Natural killer cell (primary cell): Measurements from ENCODE around the gene SYNE2. TPM values are rescaled to one million over a fixed set of nuclear protein-coding genes. Genes with fewer than 3 reads are reported as not detected.
A peak's percentile ranks its signal among the peaks of the same experiment; 100 is the strongest.

Experiments used
- ATAC-seq, 3 donors: fragments of 150-1000 bp in 2 of 3; fragments of 200-7000 bp in 1 of 3; cut with Tn5 transposase; 1 replicate in 1 of 3; 2 replicates in 2 of 3; pipeline ENCODE4 v1.10.0; 2021; ENCODE audit warnings: mild to moderate bottlenecking in 2 of 3, moderate library complexity in 2 of 3
- DNase-seq, 2 donors: peaks; one replicate each; pipeline versions ENCODE4 v3.0.0 to v3.0.0-alpha.2; 2013 to 2021; ENCODE audit warnings: mixed read lengths in 1 of 2
- H3K27ac ChIP-seq: one replicate; pipeline ENCODE4 v1.5.1; 2013; ENCODE audit warnings: mild to moderate bottlenecking, low read length
- H3K27me3 ChIP-seq: one replicate; pipeline ENCODE4 v1.6.1; 2013; ENCODE audit warnings: low read length; ENCODE audit not compliant: control insufficient read depth, insufficient read depth
- H3K36me3 ChIP-seq: one replicate; pipeline ENCODE4 v1.6.1; 2013; ENCODE audit warnings: low read length; ENCODE audit not compliant: control insufficient read depth, insufficient read depth
- H3K4me1 ChIP-seq: one replicate; pipeline ENCODE4 v1.6.1; 2013; ENCODE audit warnings: low read length; ENCODE audit not compliant: control insufficient read depth, insufficient read depth
- H3K4me3 ChIP-seq: one replicate; pipeline ENCODE4 v1.5.1; 2013; ENCODE audit warnings: low read length
- H3K9me3 ChIP-seq: one replicate; pipeline ENCODE4 v1.6.1; 2013; ENCODE audit warnings: low read length; ENCODE audit not compliant: control insufficient read depth, insufficient read depth
- H3K27ac Mint-ChIP-seq, 2 donors: one replicate each; pipeline ENCODE4 v1.8.0; 2022; ENCODE audit warnings: mild to moderate bottlenecking in 2 of 2, mixed read lengths in 2 of 2, moderate library complexity in 1 of 2
- H3K27me3 Mint-ChIP-seq, 2 donors: one replicate each; pipeline ENCODE4 v1.8.0; 2022; ENCODE audit warnings: low read depth in 2 of 2, mixed read lengths in 2 of 2
- H3K36me3 Mint-ChIP-seq: one replicate; pipeline ENCODE4 v1.8.0; 2022; ENCODE audit warnings: mixed read lengths
- H3K4me1 Mint-ChIP-seq, 2 donors: one replicate each; pipeline ENCODE4 v1.8.0; 2022; ENCODE audit warnings: mixed read lengths in 2 of 2
- H3K4me3 Mint-ChIP-seq: one replicate; pipeline ENCODE4 v1.8.0; 2022; ENCODE audit warnings: mild to moderate bottlenecking, moderate library complexity, mixed read lengths
- H3K9me3 Mint-ChIP-seq, 2 donors: one replicate each; pipeline ENCODE4 v1.8.0; 2022; ENCODE audit warnings: mixed read lengths in 2 of 2
- CTCF ChIP-seq: fragments of 200-600 bp; IDR thresholded peaks from one replicate; pipeline ENCODE4 v1.8.0; 2022; ENCODE audit warnings: antibody characterized with exemption
- WGBS: methylation state at CpG from one replicate; pipeline ENCODE4 v1.1.7; 2013; ENCODE audit warnings: missing lambda C conversion rate; ENCODE audit not compliant: insufficient coverage; 5-methylcytosine and 5-hydroxymethylcytosine counted together
- intact Hi-C: fragments of 100-400 bp; cut with micrococcal nuclease; formaldehyde crosslinking; loops from one replicate; pipeline ENCODE4 v1.14.2; 2022
- total RNA-seq, 4 donors: library from RNA; stranded (reverse); fragments of 120-200 nt in 1 of 4; gene quantifications; one replicate each; pipeline versions ENCODE4 v1.2.3 to v1.2.4, GENCODE V29; 2013 to 2022

Gene SYNE2
- total RNA-seq, 3 donors from 2014 or later (not counting 1 experiment from before 2014, with no cell fraction given), result 325 to 434 (median 373) TPM

- H3K4me3 ChIP-seq, result no peak overlapping the region
- ATAC-seq (no peak), DNase-seq (no peak)
- peaks cover 63% of the 10 kb centered on the region for H3K36me3 ChIP-seq
- intact Hi-C loops, result no loop called here
- H3K4me1 ChIP-seq, result no peaks in the 10 kb centered on the region
- no peaks in the 10 kb centered on the region for H3K9me3 Mint-ChIP-seq
- H3K4me3 Mint-ChIP-seq, result no peak overlapping the region
- H3K27ac Mint-ChIP-seq, result no peak overlapping the region
- H3K9me3 ChIP-seq, result no peaks in the 10 kb centered on the region
- WGBS, result 97% methylated on average over 15 of the region's 17 CpGs
- H3K36me3 Mint-ChIP-seq, result peaks cover 14% of the 10 kb centered on the region
- TF ChIP-seq CTCF, result no peak
- no peak overlapping the region for H3K27ac ChIP-seq
- no peaks in the 10 kb centered on the region for H3K4me1 Mint-ChIP-seq
- H3K27me3 ChIP-seq, result no peaks in the 10 kb centered on the region
- H3K27me3 Mint-ChIP-seq, result no peaks in the 10 kb centered on the region
Measured at GRCh38 chr14:64112867-64113678, 260.3 kb downstream of the SYNE2 start.

GRCh38 chr14:64114166-64114565 lies 261.4 kb downstream of the SYNE2 start:
- Histone ChIP-seq H3K27me3 (no peaks in the 10 kb centered on the region), H3K4me3 (no peak overlapping the region), H3K36me3 (peaks cover 59% of the 10 kb centered on the region), H3K4me1 (no peaks in the 10 kb centered on the region), H3K27ac (no peak overlapping the region), H3K9me3 (no peaks in the 10 kb centered on the region)
- Mint-ChIP-seq H3K27ac (no peak overlapping the region), H3K4me1 (no peaks in the 10 kb centered on the region), H3K4me3 (no peak overlapping the region), H3K27me3 (no peaks in the 10 kb centered on the region), H3K36me3 (peaks cover 18% of the 10 kb centered on the region), H3K9me3 (no peaks in the 10 kb centered on the region)
- ATAC-seq (no peak), DNase-seq (no peak)
- intact Hi-C loops, result no loop called here
- WGBS, result 91% methylated on average over 9 of the region's 9 CpGs
- TF ChIP-seq CTCF, result no peak

- H3K36me3 Mint-ChIP-seq, result peaks cover 18% of the 10 kb centered on the region
- no peaks in the 10 kb centered on the region for H3K4me1 Mint-ChIP-seq
- no peaks in the 10 kb centered on the region for H3K27me3 Mint-ChIP-seq
- peak overlapping the region; percentile 8 to 36 for H3K27ac Mint-ChIP-seq
- Histone ChIP-seq H3K27me3 (no peaks in the 10 kb centered on the region), H3K9me3 (no peaks in the 10 kb centered on the region), H3K27ac (no peak overlapping the region), H3K4me1 (no peaks in the 10 kb centered on the region), H3K4me3 (no peak overlapping the region), H3K36me3 (peaks cover 59% of the 10 kb centered on the region)
- H3K4me3 Mint-ChIP-seq, result no peak overlapping the region
- no peaks in the 10 kb centered on the region for H3K9me3 Mint-ChIP-seq
- 97% methylated on average over 7 of the region's 7 CpGs for WGBS
- no peak for ATAC-seq
- DNase-seq, result no peak
- intact Hi-C loops, result no loop called here
- no peak for TF ChIP-seq CTCF
Measured at GRCh38 chr14:64114796-64115195, 262.0 kb downstream of the SYNE2 start.

GRCh38 chr14:64115401-64115800 lies 262.6 kb downstream of the SYNE2 start:
- ATAC-seq, result no peak
- no peak for DNase-seq
- H3K27ac ChIP-seq, result no peak overlapping the region
- no peaks in the 10 kb centered on the region for H3K9me3 ChIP-seq
- Mint-ChIP-seq H3K36me3 (peaks cover 15% of the 10 kb centered on the region), H3K4me3 (no peak overlapping the region), H3K4me1 (no peaks in the 10 kb centered on the region), H3K27me3 (no peaks in the 10 kb centered on the region), H3K9me3 (no peaks in the 10 kb centered on the region), H3K27ac (peak overlapping the region; percentile 8 to 36)
- peaks cover 57% of the 10 kb centered on the region for H3K36me3 ChIP-seq
- no peak overlapping the region for H3K4me3 ChIP-seq
- no peaks in the 10 kb centered on the region for H3K27me3 ChIP-seq
- TF ChIP-seq CTCF, result no peak
- H3K4me1 ChIP-seq, result no peaks in the 10 kb centered on the region
- WGBS, result 95% methylated on average over 6 of the region's 6 CpGs
- intact Hi-C loops, result no loop called here
